ENCODE data around the gene MT4. TPM values are rescaled to one million over a fixed set of nuclear protein-coding genes. Genes with fewer than 3 reads are reported as not detected.

Gene MT4
- total and polyA plus RNA-seq, 2 experiments from 2014 or later = not detected

DNA sequence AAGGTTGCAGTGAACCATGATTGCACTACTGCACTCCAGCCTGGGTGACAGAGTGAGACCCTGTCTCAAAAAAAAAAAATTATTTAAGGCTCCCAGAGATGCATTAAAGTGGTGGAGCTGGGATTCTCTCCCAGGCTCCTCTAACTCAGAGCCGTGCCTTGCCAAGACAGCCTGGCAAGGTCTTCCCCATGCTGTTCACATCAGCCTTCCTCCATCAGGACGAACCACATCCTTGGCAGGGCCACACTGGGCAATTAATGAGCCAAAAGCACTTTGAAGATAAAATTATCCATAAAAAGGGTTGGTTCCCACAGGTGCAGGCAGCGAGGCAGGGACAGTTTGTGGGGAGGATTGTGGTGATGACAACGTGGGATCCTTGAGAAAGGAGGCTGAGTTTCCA is 25.2 kb upstream of the MT4 start:
- no peak for TF ChIP-seq CTCF (IDR thresholded peaks at IDR 0.05; ENCODE audit: low read depth, low read length)
- Histone ChIP-seq H3K27ac (no peak overlapping the region), H3K27me3 (peaks cover 3% of the 10 kb centered on the region), H3K36me3 (no peaks in the 10 kb centered on the region), H3K9me3 (ENCODE audit: low read depth) (no peaks in the 10 kb centered on the region), H3K4me3 (no peak overlapping the region), H3K4me1 (ENCODE audit: low read depth) (no peaks in the 10 kb centered on the region)
- DNase-seq (ENCODE audit: low read depth in 1 of 2, low spot score in 1 of 2) = no peak

GRCh38 chr16:56542039-56542438 is 22.8 kb upstream of the MT4 start:
- no peak overlapping the region for H3K4me3 ChIP-seq
- H3K9me3 ChIP-seq (ENCODE audit: low read depth) = no peaks in the 10 kb centered on the region
- peaks cover 3% of the 10 kb centered on the region for H3K4me1 ChIP-seq (ENCODE audit: low read depth)
- no peaks in the 10 kb centered on the region for H3K27me3 ChIP-seq
- no peak for DNase-seq (ENCODE audit: low read depth in 1 of 2, low spot score in 1 of 2)
- no peak for TF ChIP-seq CTCF (IDR thresholded peaks at IDR 0.05; ENCODE audit: low read depth, low read length)
- no peak overlapping the region for H3K27ac ChIP-seq
- no peaks in the 10 kb centered on the region for H3K36me3 ChIP-seq

DNA sequence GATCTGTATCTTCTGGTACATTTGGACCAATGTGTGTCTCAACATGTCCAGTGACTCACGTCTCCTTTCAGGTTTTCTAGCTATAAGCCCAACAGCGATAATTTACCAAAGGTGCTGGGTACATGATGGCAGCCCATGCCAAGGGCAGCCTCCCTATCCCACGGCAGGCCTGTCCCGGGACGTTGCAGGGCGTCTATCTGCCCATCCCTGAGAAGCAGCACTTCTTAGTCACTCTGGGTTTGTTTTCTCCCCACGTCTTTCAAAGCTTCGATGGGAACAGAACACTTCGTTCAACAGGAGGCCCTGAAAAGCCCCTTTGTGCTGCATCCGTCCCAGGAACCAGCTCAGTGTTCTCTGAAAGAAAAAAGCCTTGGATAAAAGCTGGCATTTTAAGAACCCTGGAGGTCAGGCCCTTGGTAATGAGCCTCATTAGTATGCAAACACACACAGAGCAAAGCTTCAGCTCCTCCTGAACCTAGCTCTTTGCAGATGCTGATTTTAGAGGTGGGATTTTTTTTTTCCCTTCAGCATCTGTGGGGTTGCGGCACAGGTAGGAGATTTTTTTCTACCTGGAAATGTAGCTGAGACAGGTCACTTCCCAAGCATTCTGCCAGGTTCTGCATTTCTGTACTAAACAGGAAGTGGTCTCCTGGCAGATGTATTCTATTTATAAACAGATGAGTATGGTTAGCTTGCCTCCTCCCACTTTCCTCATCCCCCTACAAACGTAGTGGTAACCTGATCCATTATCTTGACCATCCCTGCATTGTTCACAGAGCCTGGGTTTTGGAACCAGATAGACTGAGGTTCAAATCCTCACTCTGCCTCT is 17.5 kb upstream of the MT4 start:
- Histone ChIP-seq H3K9me3 (ENCODE audit: low read depth) (no peaks in the 10 kb centered on the region), H3K36me3 (no peaks in the 10 kb centered on the region), H3K27ac (peak overlapping the region; percentile 72), H3K4me3 (no peak overlapping the region), H3K27me3 (no peaks in the 10 kb centered on the region), H3K4me1 (ENCODE audit: low read depth) (peaks cover 16% of the 10 kb centered on the region)
- no peak for TF ChIP-seq CTCF (IDR thresholded peaks at IDR 0.05; ENCODE audit: low read depth, low read length)
- DNase-seq (ENCODE audit: low read depth in 1 of 2, low spot score in 1 of 2) = peak; percentile 26 to 49

- Histone ChIP-seq H3K36me3 (no peaks in the 10 kb centered on the region), H3K27ac (no peak overlapping the region), H3K27me3 (no peaks in the 10 kb centered on the region), H3K4me3 (no peak overlapping the region), H3K4me1 (ENCODE audit: low read depth) (peaks cover 16% of the 10 kb centered on the region), H3K9me3 (ENCODE audit: low read depth) (no peaks in the 10 kb centered on the region)
- TF ChIP-seq CTCF (IDR thresholded peaks at IDR 0.05; ENCODE audit: low read depth, low read length) = no peak
- DNase-seq (ENCODE audit: low read depth in 1 of 2, low spot score in 1 of 2) = peak in 1 of 2 donors; percentile 7
Measured at GRCh38 chr16:56547949-56548567, 16.8 kb upstream of the MT4 start.

DNA sequence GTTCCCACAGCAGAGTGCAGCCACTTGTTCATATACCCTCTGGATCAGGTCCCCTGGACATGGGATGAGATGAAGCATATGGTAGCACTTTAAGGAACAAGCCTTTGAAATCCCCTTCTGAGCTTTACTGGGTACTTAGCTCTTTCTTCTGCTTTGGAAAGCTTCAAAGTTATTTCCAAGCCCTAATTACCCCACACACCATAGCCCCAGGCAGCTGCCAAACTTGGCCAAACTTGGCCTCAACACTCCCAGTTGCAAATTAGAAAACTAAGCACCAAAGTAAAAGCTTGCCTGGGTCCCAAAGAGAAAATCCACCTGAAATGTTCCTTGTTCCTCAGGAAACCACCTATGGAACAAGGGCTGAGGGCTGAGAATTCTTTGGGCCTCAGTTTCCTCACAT is 15.7 kb upstream of the MT4 start:
- Histone ChIP-seq H3K36me3 (no peaks in the 10 kb centered on the region), H3K4me3 (no peak overlapping the region), H3K27me3 (no peaks in the 10 kb centered on the region), H3K9me3 (ENCODE audit: low read depth) (no peaks in the 10 kb centered on the region), H3K27ac (no peak overlapping the region), H3K4me1 (ENCODE audit: low read depth) (peaks cover 16% of the 10 kb centered on the region)
- no peak for DNase-seq (ENCODE audit: low read depth in 1 of 2, low spot score in 1 of 2)
- no peak for TF ChIP-seq CTCF (IDR thresholded peaks at IDR 0.05; ENCODE audit: low read depth, low read length)

Measured in cardiac muscle cell (in vitro differentiated cells and primary cell).